ENCODE data around the gene DGCR8.

DGCR8 gene

DNA sequence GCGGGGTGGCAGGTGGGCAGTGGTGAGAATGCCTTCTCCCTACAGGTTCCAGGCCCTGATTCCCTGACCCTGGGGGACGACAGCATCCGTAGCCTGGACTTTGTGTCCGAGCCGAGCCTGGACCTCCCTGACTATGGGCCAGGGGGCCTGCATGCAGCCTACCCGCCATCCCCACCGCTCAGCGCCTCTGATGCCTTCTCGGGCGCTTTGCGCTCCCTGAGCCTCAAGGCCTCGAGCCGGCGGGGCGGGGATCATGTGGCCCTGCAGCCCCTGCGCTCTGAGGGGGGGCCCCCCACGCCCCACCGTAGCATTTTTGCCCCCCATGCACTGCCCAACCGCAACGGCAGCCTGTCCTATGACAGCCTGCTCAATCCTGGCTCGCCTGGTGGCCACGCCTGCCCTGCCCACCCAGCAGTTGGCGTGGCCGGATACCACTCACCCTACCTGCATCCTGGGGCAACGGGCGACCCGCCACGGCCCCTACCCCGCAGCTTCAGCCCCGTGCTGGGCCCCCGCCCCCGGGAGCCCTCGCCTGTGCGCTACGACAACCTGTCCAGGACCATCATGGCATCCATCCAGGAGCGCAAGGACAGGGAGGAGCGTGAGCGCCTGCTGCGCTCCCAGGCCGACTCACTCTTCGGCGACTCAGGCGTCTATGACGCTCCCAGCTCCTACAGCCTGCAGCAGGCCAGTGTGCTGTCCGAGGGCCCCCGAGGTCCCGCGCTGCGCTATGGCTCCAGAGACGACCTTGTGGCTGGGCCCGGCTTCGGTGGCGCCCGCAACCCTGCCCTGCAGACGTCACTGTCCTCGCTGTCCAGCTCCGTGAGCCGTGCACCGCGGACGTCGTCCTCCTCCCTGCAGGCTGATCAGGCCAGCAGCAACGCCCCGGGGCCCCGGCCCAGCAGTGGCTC, 62.9 kb downstream of the DGCR8 start:
- DNase-seq, result no peak

GRCh38 chr22:20143883-20144665, 64.0 kb downstream of the DGCR8 start:
- DNase-seq, result no peak

GRCh38 chr22:20145206-20145831, 65.3 kb downstream of the DGCR8 start:
- DNase-seq, result no peak

GRCh38 chr22:20145832-20146223, 65.8 kb downstream of the DGCR8 start:
- no peak for DNase-seq

GRCh38 chr22:20146777-20147176, 66.7 kb downstream of the DGCR8 start:
- no peak for DNase-seq

DNA sequence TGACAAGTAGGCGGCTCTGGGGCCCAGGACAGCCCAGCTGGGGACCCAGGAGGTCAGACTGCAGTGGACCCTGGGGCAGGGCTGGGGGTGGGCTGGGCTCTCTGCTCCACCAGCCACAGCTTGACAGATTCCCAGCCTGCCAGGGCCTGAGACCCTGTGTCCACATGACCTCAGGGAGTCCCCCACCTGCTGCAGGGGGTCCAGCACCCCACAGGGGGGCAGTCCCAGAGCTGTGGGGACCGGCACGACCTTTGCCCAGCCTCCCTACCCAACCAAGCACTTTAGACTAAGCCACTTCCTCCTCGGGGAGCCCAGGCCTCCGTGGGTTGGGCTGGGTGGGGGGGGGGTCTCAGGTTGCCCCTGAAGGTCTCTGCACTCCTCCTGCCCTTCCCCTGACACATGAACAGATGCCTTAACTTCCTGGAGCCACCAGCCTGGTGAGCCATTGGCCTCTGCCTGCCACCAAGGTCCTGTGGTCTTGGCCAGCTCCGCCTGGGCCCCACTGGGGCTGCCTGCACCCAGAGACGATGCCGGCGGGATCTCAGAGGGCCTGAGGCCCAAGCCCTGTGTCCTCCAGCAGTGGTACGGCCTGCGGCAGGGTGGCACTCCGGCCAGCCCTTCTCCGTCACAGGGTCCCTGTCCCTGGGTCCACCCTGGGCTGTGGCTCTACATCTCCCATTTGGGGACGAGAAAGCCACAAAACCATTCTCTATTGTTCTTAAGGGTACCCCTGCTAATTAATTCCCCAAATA, 67.4 kb downstream of the DGCR8 start:
- DNase-seq, result no peak

DNA sequence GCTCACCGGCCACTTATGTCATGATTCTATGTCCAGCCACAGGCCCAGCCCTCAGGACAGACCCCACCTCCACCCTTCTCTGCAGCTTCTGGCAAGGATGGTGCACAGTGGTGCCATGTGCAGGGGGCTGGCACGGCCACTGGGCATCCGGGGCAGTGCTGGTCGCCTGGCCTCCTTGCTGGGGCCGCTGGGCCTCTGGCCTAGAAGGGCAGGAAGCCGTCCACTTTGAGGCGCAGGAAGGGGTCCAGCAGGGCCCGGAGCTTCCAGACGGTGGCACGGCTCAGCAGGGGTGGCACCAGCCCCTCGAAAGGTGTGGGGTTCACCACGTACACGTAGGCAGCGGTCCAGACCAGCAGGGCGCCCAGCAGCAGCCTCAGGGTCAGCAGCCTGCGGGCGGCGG, 68.4 kb downstream of the DGCR8 start:
- no peak for DNase-seq

DNA sequence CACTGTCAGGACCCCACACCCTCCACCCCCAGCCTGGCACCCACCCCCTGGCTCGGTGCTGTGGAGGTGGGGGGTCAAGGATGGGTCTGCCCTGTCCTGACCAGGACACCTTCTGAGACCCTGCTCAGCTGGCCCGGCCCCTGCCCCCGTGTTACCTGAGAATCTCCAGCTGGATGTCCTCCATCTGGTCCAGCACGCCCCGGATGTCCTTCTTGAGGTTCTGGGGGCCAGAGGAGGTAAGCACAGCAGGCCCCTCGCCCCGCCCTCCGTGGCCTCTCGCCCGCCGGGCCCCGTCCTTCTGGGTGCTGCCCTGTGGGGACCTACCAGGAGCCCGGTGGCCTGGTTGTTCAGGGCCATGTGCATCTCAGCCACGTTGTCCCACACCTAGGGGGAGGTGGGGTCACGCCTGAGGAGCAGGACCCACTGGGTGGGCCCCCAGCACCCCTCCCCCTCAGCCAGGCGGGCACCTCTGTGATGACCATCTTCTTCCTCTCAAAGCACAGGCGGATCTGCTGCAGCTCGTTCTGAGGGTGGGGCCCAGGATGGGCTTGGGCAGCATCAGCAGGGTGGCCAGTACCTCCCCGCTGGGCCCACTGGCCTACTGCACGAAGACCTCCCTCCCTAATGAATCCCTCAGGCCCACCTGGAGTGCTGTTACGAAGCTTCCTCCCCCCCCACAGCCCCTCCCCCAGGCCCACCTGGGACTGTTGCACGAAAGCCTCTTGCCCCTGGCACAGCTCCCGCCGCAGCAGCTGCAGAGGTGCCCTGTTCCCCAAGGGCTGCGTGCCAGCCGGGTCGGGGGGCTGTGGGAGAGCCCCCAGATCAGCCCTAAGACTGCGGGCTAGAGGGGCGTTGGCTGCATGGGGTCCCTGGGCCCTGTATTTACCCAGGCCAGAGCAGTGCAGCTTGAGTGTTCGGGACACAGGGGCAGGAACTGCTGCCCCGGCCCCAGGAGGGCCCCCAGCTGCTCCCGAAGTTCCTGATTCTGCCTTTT, 69.5 kb downstream of the DGCR8 start:
- no peak for DNase-seq

- DNase-seq, result no peak
Observed at GRCh38 chr22:20150381-20151275, 70.6 kb downstream of the DGCR8 start, which contains the start of gene CCDC188. Gene CCDC188, minus strand, starts transcription at chr22:20151055. Its CDS starts 69 bp downstream, at chr22:20150986.

GRCh38 chr22:20151276-20151588, 71.2 kb downstream of the DGCR8 start:
- DNase-seq, result no peak

- DNase-seq, result no peak
Observed at GRCh38 chr22:20152464-20152890, 72.4 kb downstream of the DGCR8 start.

GRCh38 chr22:20153945-20154344, 73.9 kb downstream of the DGCR8 start:
- DNase-seq, result no peak

DNA sequence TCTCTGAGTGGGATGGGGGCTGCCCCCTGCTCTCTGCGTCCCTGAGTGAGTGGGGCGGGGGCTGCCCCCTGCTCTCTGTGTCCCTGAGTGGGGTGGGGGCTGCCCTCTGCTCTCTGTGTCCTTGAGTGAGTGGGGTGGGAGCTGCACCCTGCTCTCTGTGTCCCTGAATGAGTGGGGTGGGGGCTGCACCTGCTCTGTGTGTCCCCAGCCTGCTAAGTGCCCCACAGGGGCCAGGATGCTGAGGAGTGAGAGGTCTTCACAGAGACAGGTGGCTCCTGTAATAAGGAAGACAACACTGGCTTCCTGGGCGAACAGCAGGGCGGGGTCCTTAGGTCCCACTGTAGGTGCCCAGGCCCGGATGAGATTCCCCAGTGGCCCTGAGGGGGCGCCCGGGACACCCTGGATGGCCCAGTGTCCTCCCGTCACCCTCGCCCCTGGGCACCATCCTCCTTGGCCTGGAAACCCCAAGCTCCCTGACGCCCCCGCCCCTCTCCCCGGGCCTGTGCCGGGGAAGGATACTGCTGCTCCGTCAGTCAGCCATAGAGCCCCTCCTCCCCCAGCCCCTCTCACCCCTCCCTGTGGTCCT, 74.7 kb downstream of the DGCR8 start:
- DNase-seq, result no peak

DNA sequence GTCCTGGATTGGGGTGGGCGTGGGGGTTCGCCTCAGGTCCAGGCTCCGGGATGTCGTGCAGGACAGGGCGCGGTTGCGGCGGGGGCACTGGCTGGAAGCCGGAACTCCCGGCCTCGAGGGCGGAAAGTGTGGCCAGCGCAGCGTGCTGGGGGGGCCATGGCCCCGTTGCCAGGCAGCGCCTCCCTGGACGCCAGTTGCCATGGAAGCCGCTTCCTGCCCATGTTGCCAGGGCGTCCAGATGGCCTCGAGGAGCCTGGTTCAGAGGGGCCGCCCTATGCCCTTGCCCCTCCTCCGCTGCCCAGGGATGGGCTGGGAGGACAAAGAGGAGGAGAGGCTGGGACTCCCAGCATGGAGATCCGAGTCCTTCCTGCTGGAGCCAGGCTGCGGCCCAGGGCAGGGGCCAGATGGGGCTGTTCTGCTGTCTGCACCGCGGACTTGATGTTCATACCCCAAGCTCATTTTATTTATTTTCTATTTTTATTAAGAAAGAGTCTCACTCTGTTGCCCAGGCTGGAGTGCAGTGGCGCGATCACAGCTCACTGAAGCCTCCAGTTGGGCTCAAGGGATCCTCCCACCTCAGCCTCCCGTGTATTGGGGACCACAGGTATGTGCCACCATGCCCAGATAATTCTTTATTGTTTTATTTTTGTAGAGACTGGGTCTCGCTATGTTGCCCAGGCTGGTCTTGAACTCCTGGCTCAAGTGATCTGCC, 75.4 kb downstream of the DGCR8 start:
- no peak for DNase-seq

GRCh38 chr22:20156042-20156389, 76.0 kb downstream of the DGCR8 start:
- DNase-seq, result no peak

DNA sequence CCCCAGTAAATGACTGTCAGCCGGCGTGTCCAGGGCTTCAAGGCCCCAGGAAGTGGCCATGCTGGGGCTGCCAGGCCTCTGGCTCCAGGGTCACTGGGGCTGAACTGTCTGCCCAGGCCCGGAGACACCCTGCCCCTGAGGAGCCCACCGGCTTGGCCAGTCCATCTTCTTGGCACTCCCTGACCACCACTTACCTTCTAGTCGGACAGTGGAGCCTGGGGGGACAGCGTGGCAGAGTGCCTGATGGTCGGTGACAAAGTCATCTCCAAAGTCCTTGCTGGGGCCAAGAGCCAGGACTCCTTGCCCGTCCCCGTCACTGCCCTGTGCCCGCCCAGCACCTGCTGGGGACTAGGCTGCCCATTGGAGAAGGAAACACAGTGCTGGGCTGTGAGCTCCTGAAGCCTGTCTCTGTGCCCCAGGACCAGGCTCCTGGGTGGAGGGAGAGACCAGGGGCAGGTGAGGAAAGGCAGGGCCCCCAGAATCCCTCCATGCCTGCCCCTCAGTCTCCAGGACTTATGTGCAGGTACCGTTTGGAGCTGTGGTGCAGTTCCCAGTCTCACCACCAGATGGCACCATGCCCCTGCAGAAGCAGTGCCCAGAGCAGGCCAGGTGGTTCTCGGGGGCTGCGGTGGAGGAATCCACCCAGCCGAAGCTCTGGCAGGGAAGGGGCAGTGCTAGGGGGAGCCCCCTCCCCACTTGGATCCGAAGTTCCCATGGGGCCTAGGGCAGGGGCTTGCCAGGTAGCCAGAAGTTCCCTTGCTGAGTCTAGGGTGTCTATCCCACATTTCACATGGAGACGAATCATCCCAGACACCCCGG, 76.8 kb downstream of the DGCR8 start:
- peak; percentile 84 for DNase-seq

- DNase-seq, result no peak
Observed at GRCh38 chr22:20157430-20158183, 77.6 kb downstream of the DGCR8 start.

Data from activated CD4-positive, alpha-beta T cell treated with anti-CD3 and anti-CD28 coated beads, Interleukin-10, Interleukin-2, amounts not matched to agents 100 ng/mL and 50 ng/mL, durations not matched to agents 16 hours and 8 hours (primary cell).